ENCODE data around the gene PHF24.

GRCh38 chr9:34956648-34957047 lies 1.4 kb upstream of the PHF24 start:
- TF ChIP-seq POLR2A (IDR thresholded peaks at IDR 0.05) (no peak), CTCF (IDR thresholded peaks at IDR 0.05) (no peak), EP300 (IDR thresholded peaks at IDR 0.05) (no peak)
